CD4-positive, alpha-beta T cell treated with Interleukin-4 for 4 hours (primary cell): ENCODE data around the gene BCL2.
A peak's percentile ranks its signal among the peaks of the same experiment; 100 is the strongest.
"Not testable (repeated sequence)": the region's sequence is repeated elsewhere in the genome, so short reads cannot be mapped to it uniquely, and the experiment has no call there.

Source experiments
- DNase-seq: peaks from one replicate; pipeline ENCODE4 v3.0.0-alpha.2; 2020

Gene BCL2

DNA sequence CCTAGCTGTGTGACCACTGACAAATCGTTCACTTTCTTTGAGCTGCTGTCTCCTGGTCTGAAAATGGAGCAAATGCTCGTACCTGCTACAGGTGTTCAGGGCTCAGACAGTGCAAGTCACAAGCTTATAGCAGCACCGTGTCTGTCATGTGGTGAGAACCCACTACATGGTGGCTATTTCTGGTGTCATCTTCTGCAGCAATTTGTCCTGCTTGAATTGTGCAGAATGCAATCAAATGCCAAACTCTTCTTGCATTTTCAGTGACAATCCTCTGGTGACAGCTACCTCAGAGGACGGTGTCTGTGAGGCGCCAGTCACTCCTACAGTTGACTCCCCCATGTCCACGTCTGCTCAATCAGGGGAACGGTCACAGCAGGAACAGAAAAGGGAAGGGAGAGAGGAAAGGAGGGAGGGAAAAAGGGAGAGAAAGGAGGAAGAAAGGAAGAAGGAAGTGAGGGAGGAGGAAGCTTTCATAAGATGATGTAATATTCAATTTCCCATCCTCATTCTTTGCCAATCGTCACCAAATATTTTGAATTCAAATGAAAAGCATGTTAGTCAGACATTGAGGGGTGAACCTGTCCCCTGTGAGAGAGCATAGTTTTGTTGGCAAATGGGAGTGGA is 122.2 kb downstream of the BCL2 start:
- DNase-seq = peak; percentile 59

DNA sequence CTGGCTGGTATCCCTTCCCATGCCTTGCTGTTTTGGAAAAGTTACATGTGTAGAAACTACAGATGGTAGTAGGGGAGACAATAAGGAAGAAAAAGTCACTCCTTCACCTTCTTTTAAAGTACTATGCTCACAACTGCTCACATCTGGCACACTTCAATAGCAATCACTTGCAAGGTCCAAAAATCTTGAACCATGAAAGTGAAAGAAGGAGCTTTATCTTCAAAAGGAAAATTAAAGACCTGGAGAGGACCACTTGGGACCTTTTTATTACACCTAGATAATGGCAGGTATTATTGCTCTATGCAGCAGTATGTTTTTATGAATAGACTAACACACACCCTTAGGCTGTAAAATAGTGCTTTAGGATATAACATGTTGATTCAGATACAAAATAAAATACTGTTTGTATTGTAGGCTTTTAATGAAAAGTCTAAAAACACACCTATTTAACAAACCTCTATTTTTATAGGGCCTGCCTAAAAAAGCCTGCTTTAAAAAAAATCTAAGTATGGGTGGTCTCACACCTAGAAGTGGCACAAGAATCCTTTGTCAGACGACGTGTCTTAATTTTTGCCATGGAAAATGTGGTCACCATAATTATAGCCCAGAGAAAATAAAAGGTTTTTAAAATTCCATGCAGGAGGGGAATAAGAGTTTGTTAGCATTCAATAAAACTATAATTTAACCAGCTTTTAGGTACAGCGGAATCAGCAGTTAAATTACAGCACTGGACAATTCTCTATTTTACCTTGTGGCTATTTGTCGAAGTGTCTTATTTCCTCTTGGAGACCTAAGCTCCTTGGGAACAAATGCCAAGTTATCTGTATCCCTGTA is 124.0 kb downstream of the BCL2 start:
- DNase-seq = no peak

DNA sequence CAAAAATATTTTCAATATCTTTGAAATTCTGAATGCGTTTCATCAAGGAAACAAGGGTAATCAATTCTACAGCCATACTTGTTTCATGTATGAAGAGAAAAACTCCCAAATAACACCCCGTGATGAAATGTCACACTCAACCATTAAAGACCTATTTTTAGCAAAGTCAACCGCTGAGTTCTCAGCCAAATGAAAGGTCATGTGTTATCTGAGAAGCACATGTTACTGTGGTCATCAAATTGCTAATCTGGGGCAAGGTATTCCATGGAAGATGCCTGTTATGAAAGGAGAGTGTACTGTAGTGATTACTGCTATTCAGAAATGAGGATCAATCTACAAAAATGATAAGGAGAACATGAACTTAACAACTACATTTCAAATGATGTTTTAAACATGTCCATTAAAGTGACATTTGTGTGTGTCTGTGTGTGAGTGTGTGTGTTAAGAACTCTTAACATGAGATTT is 126.7 kb downstream of the BCL2 start:
- no peak for DNase-seq

DNA sequence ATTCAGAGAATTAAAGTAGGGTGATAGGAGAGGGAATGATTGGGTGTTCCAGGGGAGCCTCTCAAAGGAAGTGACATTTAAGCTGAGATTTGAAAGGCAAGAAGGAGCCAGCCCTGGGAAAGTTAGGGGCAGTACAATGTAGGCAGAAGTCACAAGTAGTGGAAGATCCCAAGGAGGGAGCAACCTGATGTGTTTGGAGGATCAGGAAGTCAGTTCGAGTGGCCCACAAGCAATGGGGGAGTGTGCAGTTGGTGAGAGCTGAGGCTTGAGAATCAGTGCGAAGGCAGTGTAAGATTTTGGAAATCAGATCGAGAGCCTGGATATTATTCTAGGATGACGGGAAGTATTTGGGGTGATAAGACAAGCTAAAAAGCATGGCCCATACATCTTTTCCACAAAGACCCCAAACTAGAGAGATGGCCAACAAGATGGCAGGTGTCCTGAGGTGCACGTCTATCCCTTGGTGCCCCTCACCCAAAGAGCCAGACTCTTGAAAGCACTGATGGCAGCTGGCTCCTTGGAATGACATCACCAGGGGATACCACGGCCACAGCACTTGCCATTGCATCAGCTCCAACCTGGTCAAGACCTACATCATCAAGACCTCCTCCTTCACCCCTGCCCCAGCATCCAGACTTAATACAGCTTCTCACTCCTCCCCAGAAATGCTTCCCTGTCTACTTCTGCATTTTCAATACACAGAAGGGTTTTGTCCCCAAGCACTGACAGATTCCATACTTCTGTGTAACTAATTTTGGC is 127.3 kb downstream of the BCL2 start:
- DNase-seq = no peak

DNA sequence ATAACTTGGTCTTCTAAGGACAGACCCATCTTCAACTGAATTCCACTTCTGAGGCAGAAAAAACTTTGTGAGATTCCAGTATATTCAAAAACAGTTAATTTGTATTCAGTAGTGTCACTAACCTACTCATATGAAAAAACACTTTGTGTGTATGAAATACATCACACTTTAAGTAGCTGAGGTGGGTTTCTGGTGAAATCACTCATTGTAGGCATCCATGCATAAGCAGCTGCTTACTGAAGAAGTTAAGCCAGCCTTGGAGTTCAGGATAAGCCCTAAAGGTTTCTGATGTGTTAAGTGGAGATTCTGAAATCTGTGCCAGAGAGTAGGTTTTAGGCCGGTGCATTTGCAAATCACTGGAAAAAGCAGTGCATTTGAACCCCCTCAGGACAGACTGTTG is 128.2 kb downstream of the BCL2 start:
- no peak for DNase-seq

DNA sequence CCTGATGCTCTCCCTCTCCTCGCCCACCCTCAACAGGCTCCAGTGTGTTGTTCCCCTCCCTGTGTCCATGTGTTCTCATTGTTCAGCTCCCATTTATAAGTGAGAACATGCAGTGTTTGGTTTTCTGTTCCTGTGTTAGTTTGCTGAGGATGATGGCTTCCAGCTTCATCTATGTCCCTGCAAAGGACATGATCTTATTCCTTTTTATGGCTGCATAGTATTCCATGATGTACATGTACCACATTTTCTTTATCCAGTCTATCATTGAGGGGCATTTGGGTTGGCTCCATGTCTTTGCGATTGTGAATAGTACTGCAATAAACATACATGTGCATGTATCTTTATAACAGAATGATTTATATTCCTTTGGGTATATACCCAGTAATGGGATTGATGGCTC is 128.7 kb downstream of the BCL2 start:
- DNase-seq = not testable (repeated sequence)

DNA sequence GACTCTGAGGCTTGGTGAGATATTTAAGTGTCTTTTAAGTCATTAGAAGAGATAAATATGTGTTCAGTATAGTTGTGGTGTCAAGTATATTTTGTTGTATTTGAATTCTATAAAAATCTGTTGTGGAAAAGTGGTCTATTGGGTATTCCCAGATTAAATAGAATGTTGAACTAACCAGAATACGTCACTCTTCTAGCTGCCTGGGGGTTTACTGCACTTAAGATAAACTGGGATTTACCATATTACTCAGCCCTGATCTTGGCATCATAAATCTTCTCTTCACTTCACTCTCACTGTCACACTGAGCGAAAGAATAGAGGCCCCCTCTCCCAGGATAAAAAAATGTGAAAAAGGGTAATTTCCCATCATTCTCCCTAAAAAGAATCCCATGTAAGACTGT is 129.8 kb downstream of the BCL2 start:
- DNase-seq = no peak

DNA sequence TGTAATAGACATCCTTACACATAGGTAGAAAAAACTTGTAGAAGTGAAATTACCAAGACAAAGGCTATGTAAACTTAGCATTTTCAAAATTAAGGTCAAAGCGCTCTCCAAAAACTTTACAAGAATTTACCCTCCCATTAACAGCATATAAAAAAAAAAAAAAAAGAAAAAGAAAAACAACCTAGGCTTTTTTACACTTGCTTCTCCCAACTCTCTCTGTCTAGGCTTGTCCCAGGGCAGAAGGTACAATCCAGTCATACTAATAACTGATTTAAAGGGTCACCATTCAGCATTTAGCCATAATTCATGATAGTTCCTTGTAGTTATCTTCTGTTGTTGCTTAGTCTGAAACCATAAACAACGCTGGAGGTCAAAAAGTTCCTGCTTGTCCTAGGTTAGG is 130.5 kb downstream of the BCL2 start:
- DNase-seq = no peak

DNA sequence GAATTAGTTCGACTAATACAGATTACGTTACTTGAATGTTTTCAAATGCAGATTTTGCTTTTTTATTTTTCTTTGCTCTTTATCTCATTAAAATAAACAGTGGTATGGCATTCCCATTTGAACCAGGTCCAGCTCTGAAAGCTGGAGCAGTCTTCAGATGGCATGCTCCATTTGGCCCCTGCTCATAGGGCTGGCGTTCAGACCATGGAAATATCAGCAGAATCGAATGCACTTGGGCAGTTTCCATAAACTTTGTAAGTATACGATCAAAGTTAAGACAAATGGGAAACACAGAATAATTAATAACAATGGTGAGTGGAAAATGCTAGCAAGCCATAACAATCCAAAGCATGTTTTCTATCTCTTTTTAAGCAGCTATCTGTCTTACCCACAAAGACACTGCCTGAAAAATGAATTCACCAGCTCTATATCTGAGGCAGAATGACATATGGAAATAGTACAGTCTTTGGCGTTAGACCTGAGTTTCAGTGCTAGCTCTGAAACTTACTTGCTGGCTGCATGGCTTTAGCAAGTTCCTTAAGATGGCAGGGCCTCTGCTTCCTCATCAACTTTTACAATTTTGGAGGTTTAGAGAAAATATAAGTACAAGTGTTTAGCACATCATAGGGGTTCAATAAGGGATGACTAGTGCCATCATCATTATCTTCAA is 131.6 kb downstream of the BCL2 start:
- no peak for DNase-seq

DNA sequence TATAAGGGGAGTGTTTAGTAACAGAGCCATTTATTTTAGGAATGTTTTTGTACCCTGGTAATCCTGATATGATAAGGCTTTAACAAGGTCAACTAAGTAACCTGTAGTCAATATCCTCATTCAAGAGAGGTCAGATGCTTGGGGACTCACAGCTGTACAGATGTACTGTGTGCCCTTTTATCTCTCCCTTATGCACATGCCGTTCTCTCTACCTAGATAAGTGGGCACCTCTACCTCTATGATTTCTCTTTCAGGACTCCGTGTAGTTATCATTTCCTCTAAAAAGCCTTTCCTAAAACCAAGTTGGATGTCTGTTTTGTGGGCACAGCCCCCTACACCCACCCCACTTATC is 132.4 kb downstream of the BCL2 start:
- no peak for DNase-seq

DNA sequence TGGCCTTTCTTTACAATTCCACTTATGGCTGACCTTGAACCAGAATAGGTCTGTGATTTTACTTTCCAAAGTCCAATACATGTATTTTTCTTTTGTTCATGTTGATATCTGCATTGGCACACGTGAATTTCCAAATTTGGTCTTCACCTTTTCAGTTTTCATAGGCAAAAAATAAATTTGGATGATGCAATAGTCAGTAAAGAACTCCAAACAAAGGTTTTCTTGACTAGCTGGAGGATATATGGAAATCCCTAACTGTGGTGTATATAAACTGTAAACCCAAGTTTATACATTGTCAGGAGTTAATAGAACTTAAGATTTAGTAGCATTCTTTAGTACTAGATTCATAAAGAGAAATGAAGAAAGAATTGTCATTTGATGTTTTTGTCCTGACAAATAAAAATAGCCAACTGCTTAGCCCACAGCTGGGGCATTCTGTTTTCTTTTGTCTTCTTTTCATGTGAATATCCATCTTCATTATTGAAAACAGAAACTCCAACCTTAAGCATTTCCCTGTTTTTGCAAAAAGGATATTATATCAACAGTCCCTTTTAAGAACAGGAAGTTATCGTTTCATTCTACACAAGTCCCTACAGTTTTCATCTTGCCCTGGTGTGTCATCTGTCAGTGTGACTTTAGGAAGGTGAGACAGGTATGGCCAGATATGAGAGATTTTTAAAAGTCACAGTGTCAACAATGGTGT is 132.9 kb downstream of the BCL2 start:
- no peak for DNase-seq

DNA sequence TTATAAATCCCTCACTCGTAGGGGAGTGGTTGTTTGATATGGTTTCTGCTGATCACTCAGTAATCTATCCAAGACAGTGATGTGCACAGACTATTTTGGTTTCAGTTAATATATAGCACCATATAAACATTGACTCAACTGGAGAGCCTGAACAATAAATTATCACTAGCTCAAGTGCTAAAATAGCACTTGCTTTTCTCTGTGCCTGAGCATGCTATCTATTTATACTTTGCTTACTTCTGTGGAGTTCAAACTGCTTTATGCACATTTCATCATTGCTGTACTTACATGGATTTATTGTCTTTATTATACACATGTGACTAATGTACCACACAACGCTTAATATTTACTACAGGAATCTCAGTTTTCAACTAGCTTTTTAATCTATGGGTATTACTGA is 133.6 kb downstream of the BCL2 start:
- no peak for DNase-seq

DNA sequence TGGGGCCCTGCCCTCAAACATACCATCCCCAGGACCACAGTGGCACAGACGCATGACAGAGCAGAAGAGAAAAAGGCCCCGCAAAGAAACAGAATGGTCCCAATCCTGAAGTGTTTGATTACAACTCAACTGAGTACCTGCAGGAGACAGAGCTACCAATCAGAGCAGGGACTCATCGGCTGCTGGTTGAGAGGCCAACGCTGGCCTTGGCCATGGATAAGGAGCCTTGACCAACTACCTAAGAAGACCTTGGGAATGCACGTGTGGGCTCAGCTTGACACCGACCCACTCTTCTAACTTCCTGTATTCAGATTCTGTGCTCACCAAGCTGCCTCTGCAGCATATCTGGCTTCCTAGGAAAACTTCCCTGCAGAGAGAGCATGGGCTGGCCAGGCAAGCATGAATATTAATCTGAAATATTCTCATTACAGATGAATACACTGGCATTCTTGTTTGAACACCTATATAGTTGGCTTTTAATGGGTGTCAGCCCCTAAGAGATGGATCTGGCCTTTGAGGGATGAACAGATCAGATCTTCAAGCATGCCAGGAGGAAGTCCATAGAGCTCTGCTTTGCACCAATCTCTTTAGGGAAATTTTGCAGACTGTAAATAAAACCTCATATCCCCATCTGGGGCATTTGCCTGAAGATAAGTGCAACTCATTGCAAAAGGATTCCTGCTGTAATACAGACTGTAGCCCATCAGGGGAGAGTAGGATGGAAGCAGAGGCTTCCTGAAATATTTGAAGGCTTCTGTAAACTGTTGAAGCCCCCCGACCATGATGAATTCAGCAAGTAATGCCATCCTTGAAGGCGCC is 135.4 kb downstream of the BCL2 start:
- no peak for DNase-seq

DNA sequence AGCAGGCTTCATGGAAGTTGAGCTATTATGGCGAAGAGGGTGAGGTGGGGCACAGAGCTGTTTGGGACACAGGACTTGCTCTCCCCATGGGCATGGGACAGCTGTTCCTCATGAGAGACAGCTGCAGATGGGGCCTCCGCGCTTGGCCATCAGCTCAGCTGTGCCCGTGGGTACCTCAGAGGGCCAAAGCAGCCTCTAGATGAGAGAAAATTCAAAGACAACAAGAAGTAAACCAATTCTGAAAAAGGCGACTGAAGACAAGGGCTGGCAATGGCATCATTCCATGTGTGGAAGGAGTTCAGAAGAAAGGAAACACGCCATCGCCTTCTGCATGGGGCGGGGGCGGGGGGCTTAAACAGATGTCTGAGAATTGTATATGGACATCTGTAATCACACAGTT is 136.2 kb downstream of the BCL2 start:
- DNase-seq = no peak

DNA sequence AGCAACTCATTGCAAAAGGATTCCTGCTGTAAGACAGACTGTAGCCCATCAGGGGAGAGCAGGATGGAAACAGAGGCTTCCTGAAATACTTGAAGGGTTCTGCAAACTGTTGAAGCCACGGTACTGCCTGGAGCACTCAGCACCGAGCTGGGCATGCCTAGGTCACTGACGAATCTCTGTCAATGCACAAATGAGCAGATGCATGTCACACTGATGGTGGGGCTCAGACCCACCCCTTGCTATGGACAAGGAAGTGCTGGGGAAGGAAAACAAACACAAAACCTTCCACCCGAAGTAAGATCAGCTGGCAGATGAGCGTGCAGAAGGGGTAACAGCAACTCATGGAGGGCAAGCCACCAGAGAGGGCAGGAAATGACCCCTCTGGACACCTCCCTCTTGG is 136.7 kb downstream of the BCL2 start:
- no peak for DNase-seq

DNA sequence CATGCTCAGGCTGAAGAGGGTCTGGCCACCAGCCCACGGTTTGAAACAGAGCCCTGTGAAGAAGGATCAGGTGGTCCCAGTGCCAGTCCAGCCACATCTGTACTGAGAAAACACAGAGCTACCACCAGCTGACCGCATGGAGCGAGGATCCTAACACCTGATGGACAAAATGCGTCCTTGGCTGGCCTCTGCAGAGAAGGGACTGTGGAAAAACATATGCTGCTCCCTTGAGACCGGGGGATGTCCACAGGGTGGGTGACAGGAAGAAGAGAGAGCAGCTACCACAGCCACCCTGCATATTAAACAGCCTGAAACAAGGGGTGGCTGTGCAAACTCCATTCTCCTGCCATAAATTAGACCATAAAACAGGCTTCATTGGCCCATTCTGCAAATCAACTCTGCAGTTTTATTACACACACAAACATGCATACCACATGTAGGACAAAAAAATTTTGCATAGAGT is 137.2 kb downstream of the BCL2 start:
- no peak for DNase-seq

DNA sequence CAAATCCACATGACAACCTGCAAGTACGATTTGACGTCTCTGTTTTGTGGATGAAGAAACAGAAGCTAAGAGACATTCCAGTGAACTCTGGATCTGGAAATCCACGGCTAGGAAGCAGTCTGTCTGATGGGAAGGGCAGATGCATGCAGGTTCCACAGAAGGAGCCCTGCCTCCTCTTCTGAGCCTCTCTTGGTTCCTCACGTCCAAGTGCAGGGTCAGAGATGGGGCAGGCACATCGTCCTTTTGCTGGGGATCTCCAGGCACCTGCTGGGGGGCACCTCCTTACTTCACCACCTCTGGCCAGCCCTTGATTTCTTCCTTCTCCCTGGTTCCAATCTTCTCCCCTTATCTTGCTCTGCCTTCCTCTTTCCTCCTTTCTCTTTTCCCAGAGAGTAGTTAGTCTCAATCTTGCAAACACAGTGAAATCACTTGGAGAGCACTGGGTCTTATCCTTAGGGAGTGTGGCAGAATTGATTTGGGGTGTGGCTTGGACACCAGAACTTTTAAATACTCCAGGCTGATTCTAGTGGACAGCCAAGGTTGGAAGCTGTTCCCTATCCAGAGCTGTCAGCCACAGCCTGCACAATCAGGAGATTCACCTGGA is 137.8 kb downstream of the BCL2 start:
- DNase-seq = no peak

DNA sequence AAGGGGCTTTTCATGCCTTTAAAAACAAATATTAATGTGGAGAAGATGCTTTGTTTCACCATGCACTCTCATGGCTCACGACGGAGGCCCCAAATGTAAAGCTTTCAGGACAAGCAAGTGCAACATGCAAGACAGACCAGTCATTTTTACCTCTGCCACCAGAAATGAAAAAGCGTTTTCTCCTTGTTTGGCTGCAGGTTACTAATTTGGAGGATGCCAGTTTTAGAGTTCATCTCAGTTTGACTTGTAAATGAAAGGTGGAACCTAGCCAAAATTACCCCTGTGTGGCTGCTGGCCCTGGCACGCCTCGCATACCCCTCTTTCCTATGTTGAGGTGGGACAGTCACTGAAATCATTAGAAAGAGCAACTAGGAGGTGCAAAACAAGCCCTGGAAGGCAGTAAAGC is 138.6 kb downstream of the BCL2 start:
- no peak for DNase-seq

DNA sequence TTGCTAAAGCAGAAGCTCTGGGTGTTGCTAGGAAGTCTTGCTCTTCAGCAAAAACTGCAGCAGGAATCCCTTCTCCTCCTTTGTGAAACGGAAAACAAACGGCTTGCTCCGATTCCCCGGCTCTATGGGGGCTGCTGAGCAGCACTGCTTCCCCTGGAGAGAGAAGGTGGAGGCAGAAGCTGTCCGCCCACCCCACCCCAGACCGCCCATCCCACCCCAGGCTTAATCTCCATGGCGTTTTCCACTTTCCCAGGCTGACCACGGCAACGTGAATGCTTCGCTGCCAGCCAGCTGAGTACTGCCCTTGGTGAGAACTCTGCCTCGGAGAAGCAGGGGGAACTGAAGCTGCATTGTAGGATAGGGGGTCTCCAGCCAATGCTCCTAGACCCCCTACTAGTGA is 139.2 kb downstream of the BCL2 start:
- DNase-seq = no peak

DNA sequence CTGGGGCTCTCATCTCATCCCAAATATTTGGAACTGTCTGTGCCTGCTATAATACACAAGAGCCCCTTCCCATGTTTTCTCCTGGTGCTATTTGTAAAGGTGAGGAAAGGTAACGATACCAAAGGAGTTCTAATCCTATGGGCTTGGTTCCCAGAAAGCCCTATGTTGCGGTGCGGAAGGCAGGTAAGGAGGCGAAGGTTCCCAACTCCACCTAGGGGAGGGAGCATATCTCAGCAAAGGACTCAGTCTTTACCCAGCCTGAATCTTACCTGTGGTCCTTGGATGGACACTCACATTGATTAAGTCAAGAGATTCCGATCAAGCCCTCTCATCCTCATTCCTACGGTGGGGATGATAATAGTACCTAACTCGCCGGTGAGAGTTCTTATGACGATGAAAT is 140.1 kb downstream of the BCL2 start:
- no peak for DNase-seq

DNA sequence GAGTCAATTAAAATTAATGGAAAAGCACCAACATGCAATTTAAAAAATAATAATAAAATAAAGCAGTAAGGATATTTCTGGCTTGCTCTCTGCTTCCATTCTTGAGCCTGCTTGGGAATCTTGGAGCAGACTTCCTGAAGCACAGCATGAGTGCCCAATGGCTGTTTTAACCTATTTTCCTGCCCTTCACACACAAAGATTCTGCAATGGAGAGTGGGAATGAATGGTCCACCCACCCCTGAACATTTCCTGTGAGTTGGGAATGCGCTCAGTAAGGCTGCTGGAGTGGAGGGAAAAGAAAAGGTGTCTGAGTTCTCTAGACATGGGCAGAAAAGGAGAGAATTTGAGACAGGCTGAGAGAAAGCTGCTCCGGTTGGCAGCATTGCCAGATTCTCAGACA is 140.6 kb downstream of the BCL2 start:
- DNase-seq = no peak
